ENCODE data around the gene TAL2. TPM values are rescaled to one million over a fixed set of nuclear protein-coding genes. Genes with fewer than 3 reads are reported as not detected.

The TAL2 gene
- 0.20 TPM for polyA plus RNA-seq (2013)

- H3K27ac ChIP-seq (ENCODE audit: insufficient read depth in 1 of 2, low read depth in 1 of 2, low read length in 2 of 2, poor library complexity in 1 of 2, severe bottlenecking in 2 of 2): no peak within 1 kb of the TSS
- no peaks in the 10 kb centered on the region for H3K9me3 ChIP-seq (ENCODE audit: control extremely low read depth in 1 of 5, control insufficient read depth in 4 of 5, insufficient read depth in 2 of 5, low read depth in 1 of 5, low read length in 4 of 5)
- DNase-seq: no peak
- WGBS (ENCODE audit: insufficient coverage): 88% methylated on average over 11 of the region's 12 CpGs
- ChIA-PET CTCF (interaction anchor here (0.8 kb wide), 1 partner anchor 55 kb away, joined by 3 read pairs; no protein-coding TSS in a partner anchor), POLR2A (no interaction called here)
- peaks cover 0 to 2% (median 0%) of the 10 kb centered on the region in 5 experiments for H3K27me3 ChIP-seq (replicated peaks in 2 of 5; ENCODE audit: control insufficient read depth in 4 of 5, insufficient read depth in 5 of 5, low read length in 4 of 5)
- H3K36me3 ChIP-seq (ENCODE audit: control insufficient read depth in 4 of 4, insufficient read depth in 4 of 4, low read length in 3 of 4): no peaks in the 10 kb centered on the region
- no peaks in the 10 kb centered on the region for H3K4me1 ChIP-seq (ENCODE audit: control extremely low read depth in 1 of 4, control insufficient read depth in 4 of 4, insufficient read depth in 4 of 4, low read length in 3 of 4)
- H3K4me3 ChIP-seq (ENCODE audit: control insufficient read depth in 1 of 7, extremely low read depth in 1 of 7, insufficient read depth in 4 of 7, low read depth in 2 of 7, low read length in 6 of 7): no peak within 1 kb of the TSS
Observed at GRCh38 chr9:105662184-105663104, at the start of gene TAL2. TSS of gene TAL2 (plus strand) at chr9:105662457. CDS start at chr9:105662497, 40 bp downstream.

- CTCF ChIA-PET: interaction anchor here (1.0 to 1.2 kb wide), 4 partner anchors 9 to 35 kb away, joined by 3 to 5 read pairs (median 3); no protein-coding TSS in a partner anchor
- WGBS (ENCODE audit: insufficient coverage): no CpG with 5 or more reads among the region's 2 CpGs
- H3K9me3 ChIP-seq (ENCODE audit: control extremely low read depth in 1 of 5, control insufficient read depth in 4 of 5, insufficient read depth in 2 of 5, low read depth in 1 of 5, low read length in 4 of 5): no peaks in the 10 kb centered on the region
- H3K4me3 ChIP-seq (ENCODE audit: control insufficient read depth in 1 of 7, extremely low read depth in 1 of 7, insufficient read depth in 4 of 7, low read depth in 2 of 7, low read length in 6 of 7): no peak overlapping the region
- no peak for DNase-seq
- POLR2A ChIA-PET: no interaction called here
- H3K4me1 ChIP-seq (ENCODE audit: control extremely low read depth in 1 of 4, control insufficient read depth in 4 of 4, insufficient read depth in 4 of 4, low read length in 3 of 4): no peaks in the 10 kb centered on the region
- no peaks in the 10 kb centered on the region for H3K27me3 ChIP-seq (replicated peaks in 2 of 5; ENCODE audit: control insufficient read depth in 4 of 5, insufficient read depth in 5 of 5, low read length in 4 of 5)
- no peak overlapping the region for H3K27ac ChIP-seq (ENCODE audit: insufficient read depth in 1 of 2, low read depth in 1 of 2, low read length in 2 of 2, poor library complexity in 1 of 2, severe bottlenecking in 2 of 2)
- peaks cover 0 to 9% (median 7%) of the 10 kb centered on the region in 4 experiments for H3K36me3 ChIP-seq (ENCODE audit: control insufficient read depth in 4 of 4, insufficient read depth in 4 of 4, low read length in 3 of 4)
Observed at GRCh38 chr9:105621001-105621400, 41.3 kb upstream of the TAL2 start.

DNA sequence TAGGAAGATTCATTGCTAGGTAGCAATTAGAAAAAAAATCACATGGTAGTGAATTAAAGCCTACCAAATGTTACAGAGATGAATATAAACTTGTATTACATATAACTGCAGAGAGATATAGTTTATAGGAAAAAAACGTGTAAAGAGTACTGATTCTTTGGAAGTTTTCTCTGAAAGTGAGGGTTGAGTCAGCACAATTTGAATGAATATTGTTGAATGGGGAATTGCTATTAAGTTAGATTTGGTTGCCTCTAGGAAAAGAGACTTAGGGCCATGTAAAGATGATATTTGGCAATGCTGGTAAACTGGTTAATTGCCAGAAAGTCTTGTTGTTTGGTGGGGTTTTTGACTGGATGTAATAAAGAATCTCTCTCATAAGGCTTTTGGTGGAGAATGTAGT, 37.2 kb upstream of the TAL2 start:
- WGBS (ENCODE audit: insufficient coverage): 100% methylated on average over 1 of the region's 1 CpG
- Histone ChIP-seq H3K4me3 (ENCODE audit: control insufficient read depth in 1 of 7, extremely low read depth in 1 of 7, insufficient read depth in 4 of 7, low read depth in 2 of 7, low read length in 6 of 7) (no peak overlapping the region), H3K36me3 (ENCODE audit: control insufficient read depth in 4 of 4, insufficient read depth in 4 of 4, low read length in 3 of 4) (peaks cover 2 to 9% (median 7%) of the 10 kb centered on the region in 4 experiments), H3K27ac (ENCODE audit: insufficient read depth in 1 of 2, low read depth in 1 of 2, low read length in 2 of 2, poor library complexity in 1 of 2, severe bottlenecking in 2 of 2) (no peak overlapping the region), H3K27me3 (replicated peaks in 2 of 5; ENCODE audit: control insufficient read depth in 4 of 5, insufficient read depth in 5 of 5, low read length in 4 of 5) (no peaks in the 10 kb centered on the region), H3K9me3 (ENCODE audit: control extremely low read depth in 1 of 5, control insufficient read depth in 4 of 5, insufficient read depth in 2 of 5, low read depth in 1 of 5, low read length in 4 of 5) (no peaks in the 10 kb centered on the region), H3K4me1 (ENCODE audit: control extremely low read depth in 1 of 4, control insufficient read depth in 4 of 4, insufficient read depth in 4 of 4, low read length in 3 of 4) (no peaks in the 10 kb centered on the region)
- ChIA-PET POLR2A (no interaction called here), CTCF (interaction anchor here (1.2 kb wide), 1 partner anchor 11 kb away, joined by 5 read pairs; no protein-coding TSS in a partner anchor)
- no peak for DNase-seq

- DNase-seq: no peak
- POLR2A ChIA-PET: no interaction called here
Observed at GRCh38 chr9:105632807-105633206, 29.4 kb upstream of the TAL2 start.

GRCh38 chr9:105633411-105633810, 28.8 kb upstream of the TAL2 start:
- Histone ChIP-seq H3K9me3 (ENCODE audit: control extremely low read depth in 1 of 5, control insufficient read depth in 4 of 5, insufficient read depth in 2 of 5, low read depth in 1 of 5, low read length in 4 of 5) (no peaks in the 10 kb centered on the region), H3K27ac (ENCODE audit: insufficient read depth in 1 of 2, low read depth in 1 of 2, low read length in 2 of 2, poor library complexity in 1 of 2, severe bottlenecking in 2 of 2) (no peak overlapping the region), H3K4me1 (ENCODE audit: control extremely low read depth in 1 of 4, control insufficient read depth in 4 of 4, insufficient read depth in 4 of 4, low read length in 3 of 4) (no peaks in the 10 kb centered on the region), H3K27me3 (replicated peaks in 2 of 5; ENCODE audit: control insufficient read depth in 4 of 5, insufficient read depth in 5 of 5, low read length in 4 of 5) (no peaks in the 10 kb centered on the region), H3K36me3 (ENCODE audit: control insufficient read depth in 4 of 4, insufficient read depth in 4 of 4, low read length in 3 of 4) (peaks cover 3 to 7% (median 4%) of the 10 kb centered on the region in 4 experiments), H3K4me3 (ENCODE audit: control insufficient read depth in 1 of 7, extremely low read depth in 1 of 7, insufficient read depth in 4 of 7, low read depth in 2 of 7, low read length in 6 of 7) (no peak overlapping the region)
- POLR2A ChIA-PET: no interaction called here
- no peak for DNase-seq
- CTCF ChIA-PET: interaction anchor here (1.4 kb wide), 1 partner anchor 11 kb away, joined by 3 read pairs; no protein-coding TSS in a partner anchor
- WGBS (ENCODE audit: insufficient coverage): 100% methylated on average over 2 of the region's 3 CpGs

More at GRCh38 chr9:105632807-105633206, 29.4 kb upstream of the TAL2 start:
- Histone ChIP-seq H3K4me1 (ENCODE audit: control extremely low read depth in 1 of 4, control insufficient read depth in 4 of 4, insufficient read depth in 4 of 4, low read length in 3 of 4) (no peaks in the 10 kb centered on the region), H3K9me3 (ENCODE audit: control extremely low read depth in 1 of 5, control insufficient read depth in 4 of 5, insufficient read depth in 2 of 5, low read depth in 1 of 5, low read length in 4 of 5) (no peaks in the 10 kb centered on the region), H3K27ac (ENCODE audit: insufficient read depth in 1 of 2, low read depth in 1 of 2, low read length in 2 of 2, poor library complexity in 1 of 2, severe bottlenecking in 2 of 2) (no peak overlapping the region), H3K27me3 (replicated peaks in 2 of 5; ENCODE audit: control insufficient read depth in 4 of 5, insufficient read depth in 5 of 5, low read length in 4 of 5) (no peaks in the 10 kb centered on the region), H3K4me3 (ENCODE audit: control insufficient read depth in 1 of 7, extremely low read depth in 1 of 7, insufficient read depth in 4 of 7, low read depth in 2 of 7, low read length in 6 of 7) (no peak overlapping the region), H3K36me3 (ENCODE audit: control insufficient read depth in 4 of 4, insufficient read depth in 4 of 4, low read length in 3 of 4) (peaks cover 3 to 7% (median 4%) of the 10 kb centered on the region in 4 experiments)
- 100% methylated on average over 1 of the region's 1 CpG for WGBS (ENCODE audit: insufficient coverage)
- CTCF ChIA-PET: interaction anchor here (1.4 kb wide), 1 partner anchor 10 kb away, joined by 3 read pairs; no protein-coding TSS in a partner anchor

DNA sequence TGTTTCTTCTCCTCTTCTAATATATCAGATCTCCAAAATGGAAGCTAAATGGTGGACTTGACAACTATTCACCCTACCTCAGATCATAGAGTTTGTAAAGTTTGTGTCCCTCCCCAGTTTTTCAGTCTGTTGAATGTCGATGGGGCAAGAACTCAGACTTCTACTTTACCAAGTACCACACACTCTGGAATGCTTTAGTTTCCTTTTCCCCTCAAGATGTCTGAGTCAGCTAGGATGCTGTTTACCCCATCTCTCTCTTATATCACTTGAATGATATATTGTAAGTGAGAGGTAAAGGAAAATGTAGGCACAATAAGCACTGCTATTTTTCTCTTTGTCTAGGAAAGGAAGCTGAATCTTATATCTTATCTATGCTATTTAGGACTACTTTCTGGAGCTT, 25.9 kb upstream of the TAL2 start:
- DNase-seq: no peak

More for the DNA sequence above, 25.9 kb upstream of the TAL2 start:
- Histone ChIP-seq H3K27me3 (replicated peaks in 2 of 5; ENCODE audit: control insufficient read depth in 4 of 5, insufficient read depth in 5 of 5, low read length in 4 of 5) (no peaks in the 10 kb centered on the region), H3K4me1 (ENCODE audit: control extremely low read depth in 1 of 4, control insufficient read depth in 4 of 4, insufficient read depth in 4 of 4, low read length in 3 of 4) (no peaks in the 10 kb centered on the region), H3K4me3 (ENCODE audit: control insufficient read depth in 1 of 7, extremely low read depth in 1 of 7, insufficient read depth in 4 of 7, low read depth in 2 of 7, low read length in 6 of 7) (no peak overlapping the region), H3K27ac (ENCODE audit: insufficient read depth in 1 of 2, low read depth in 1 of 2, low read length in 2 of 2, poor library complexity in 1 of 2, severe bottlenecking in 2 of 2) (no peak overlapping the region), H3K36me3 (ENCODE audit: control insufficient read depth in 4 of 4, insufficient read depth in 4 of 4, low read length in 3 of 4) (peaks cover 0 to 7% (median 4%) of the 10 kb centered on the region in 4 experiments), H3K9me3 (ENCODE audit: control extremely low read depth in 1 of 5, control insufficient read depth in 4 of 5, insufficient read depth in 2 of 5, low read depth in 1 of 5, low read length in 4 of 5) (no peaks in the 10 kb centered on the region)
- POLR2A ChIA-PET: no interaction called here
- 100% methylated on average over 1 of the region's 1 CpG for WGBS (ENCODE audit: insufficient coverage)
- CTCF ChIA-PET: interaction anchor here (1.3 to 1.8 kb wide), 4 partner anchors 10 to 86 kb away, joined by 3 to 10 read pairs (median 6); no protein-coding TSS in a partner anchor

Data from common myeloid progenitor, CD34-positive (primary cell).